IPS-NIHi7 (cell line): ENCODE measurements around the gene KCNQ5.

Experiments
- DNase-seq: peaks from one replicate; pipeline ENCODE4 v3.0.0; 2012; ENCODE audit warnings: mixed read lengths; ENCODE audit errors: extremely low spot score

The KCNQ5 gene

DNA sequence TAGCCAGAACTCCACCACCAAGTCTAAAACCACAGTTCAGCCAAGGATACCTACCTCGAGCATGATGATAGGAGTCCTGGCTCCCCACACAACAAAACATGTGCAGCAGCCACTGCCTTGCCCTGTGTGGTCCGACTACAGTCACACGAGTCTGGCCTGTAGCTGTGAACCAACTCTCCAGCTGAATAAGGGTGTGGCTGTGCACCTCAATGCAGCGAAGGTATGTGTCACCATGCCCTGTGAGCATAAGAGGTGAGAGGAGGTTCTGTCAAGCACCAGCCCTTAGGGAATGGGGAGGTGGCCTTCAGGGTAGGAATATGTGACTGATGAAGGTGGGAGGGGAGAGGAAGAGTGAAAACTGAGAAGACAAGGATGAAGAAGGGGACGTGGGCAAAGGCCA is 620.1 kb downstream of the KCNQ5 start:
- no peak for DNase-seq
